NCI-H2171 (cell line): ENCODE results near the gene TRIM9.
"Not testable (repeated sequence)": the region's sequence is repeated elsewhere in the genome, so short reads cannot be mapped to it uniquely, and the experiment has no call there.

ENCODE experiments used
- DNase-seq: peaks from one replicate; lab custom pipeline; 2025; lab: John Stamatoyannopoulos, UW

The TRIM9 gene

GRCh38 chr14:51004352-51004800 is 90.5 kb downstream of the TRIM9 start:
- DNase-seq: no peak

- peak; percentile 47 for DNase-seq
These were observed 92.4 kb downstream of the TRIM9 start for GRCh38 chr14:51002406-51002999.

GRCh38 chr14:51000566-51000965 is 94.3 kb downstream of the TRIM9 start:
- no peak for DNase-seq

GRCh38 chr14:50999726-51000125 is 95.2 kb downstream of the TRIM9 start:
- no peak for DNase-seq

- DNase-seq: no peak
These were observed 96.3 kb downstream of the TRIM9 start for GRCh38 chr14:50998612-50999011.

- DNase-seq: no peak
These were observed 97.2 kb downstream of the TRIM9 start for GRCh38 chr14:50997712-50998111.

GRCh38 chr14:50994158-50994557 is 100.7 kb downstream of the TRIM9 start:
- DNase-seq: not testable (repeated sequence)

GRCh38 chr14:50985859-50986331 is 109.0 kb downstream of the TRIM9 start:
- DNase-seq: no peak

- DNase-seq: no peak
These were observed 109.6 kb downstream of the TRIM9 start for GRCh38 chr14:50985124-50985858.

GRCh38 chr14:50984036-50984710 is 110.7 kb downstream of the TRIM9 start:
- DNase-seq: no peak

- DNase-seq: no peak
These were observed 114.7 kb downstream of the TRIM9 start for GRCh38 chr14:50979941-50980850.

GRCh38 chr14:50978888-50979287 is 116.0 kb downstream of the TRIM9 start:
- no peak for DNase-seq

GRCh38 chr14:50978529-50978871 is 116.4 kb downstream of the TRIM9 start:
- no peak for DNase-seq

GRCh38 chr14:50977863-50978528 is 116.9 kb downstream of the TRIM9 start:
- no peak for DNase-seq

- no peak for DNase-seq
These were observed 120.8 kb downstream of the TRIM9 start for GRCh38 chr14:50974118-50974517.

GRCh38 chr14:50972734-50973133 is 122.2 kb downstream of the TRIM9 start:
- no peak for DNase-seq

- no peak for DNase-seq
These were observed 123.8 kb downstream of the TRIM9 start for GRCh38 chr14:50970886-50971781.

- no peak for DNase-seq
These were observed 127.1 kb downstream of the TRIM9 start for GRCh38 chr14:50967790-50968189.

- no peak for DNase-seq
These were observed 127.8 kb downstream of the TRIM9 start for GRCh38 chr14:50967103-50967502.

- DNase-seq: peak; percentile 38
These were observed 130.1 kb downstream of the TRIM9 start for GRCh38 chr14:50964683-50965390.
